Type B pancreatic cell (in vitro differentiated cells): ENCODE measurements around the gene PHF2. TPM values are rescaled to one million over a fixed set of nuclear protein-coding genes. Genes with fewer than 3 reads are reported as not detected.

Experiments used
- DNase-seq: peaks from one replicate; pipeline ENCODE4 v3.0.0; 2021; ENCODE audit warnings: mixed read lengths; ENCODE audit not compliant: unreplicated experiment; ENCODE audit errors: extremely low spot score
- H3K27ac Mint-ChIP-seq: 2 replicates; pipeline ENCODE4 v1.8.0; 2021; ENCODE audit warnings: mild to moderate bottlenecking, mixed read lengths
- H3K27me3 Mint-ChIP-seq: 2 replicates; pipeline ENCODE4 v1.8.0; 2021; ENCODE audit warnings: mixed read lengths
- H3K36me3 Mint-ChIP-seq: 2 replicates; pipeline ENCODE4 v1.8.0; 2021; ENCODE audit warnings: mixed read lengths
- H3K4me1 Mint-ChIP-seq: one replicate; pipeline ENCODE4 v1.8.0; 2021; ENCODE audit warnings: mixed read lengths; ENCODE audit not compliant: unreplicated experiment
- H3K4me3 Mint-ChIP-seq: 2 replicates; pipeline ENCODE4 v1.8.0; 2021; ENCODE audit warnings: mild to moderate bottlenecking, mixed read lengths
- H3K9me3 Mint-ChIP-seq: 2 replicates; pipeline ENCODE4 v1.8.0; 2021; ENCODE audit warnings: mixed read lengths
- total RNA-seq: library from RNA; stranded (reverse); gene quantifications from 2 replicates; pipeline ENCODE4 v1.2.1, GENCODE V29; 2021; ENCODE audit warnings: low replicate concordance
- TF ChIP-seq, protein P1 (sequence below): fragments of 200-600 bp; sonication (generic); conservative IDR thresholded peaks from 2 replicates; pipeline ENCODE4 v1.5.0; 2021; ENCODE audit warnings: antibody characterized with exemption, mild to moderate bottlenecking

The PHF2 gene
- total RNA-seq, 1 donor from 2014 or later, result 34.7 TPM

DNA sequence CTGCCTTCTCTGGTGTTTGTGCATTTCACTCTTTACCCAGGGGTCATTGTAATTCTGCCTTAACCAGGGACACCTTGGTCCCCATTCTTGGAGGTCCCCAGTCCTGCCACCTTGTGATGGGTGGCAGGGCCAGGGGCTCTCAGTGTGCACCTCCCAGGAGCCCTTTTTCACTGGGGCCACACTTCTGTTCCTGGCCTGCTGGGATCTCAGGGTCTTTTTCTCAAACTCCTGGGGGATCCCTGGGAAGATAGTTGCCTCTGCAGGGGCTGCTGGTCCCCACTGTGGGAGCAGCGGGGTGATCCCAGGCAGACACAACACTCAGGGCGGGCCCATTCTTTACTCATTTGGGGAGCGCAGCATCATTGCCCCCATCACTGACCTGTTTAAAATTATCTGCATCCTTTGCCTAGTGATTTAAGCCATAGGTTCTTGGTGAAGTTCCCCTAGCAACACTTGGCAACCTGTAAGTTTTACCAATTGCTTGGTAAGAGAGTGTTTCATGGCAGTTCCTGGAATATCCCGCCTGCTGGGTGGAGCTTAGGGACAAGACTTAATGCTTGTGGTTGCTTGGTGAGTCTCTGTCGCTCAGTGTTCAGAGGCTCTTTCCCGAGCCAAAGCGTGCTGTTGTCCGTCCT is 15.7 kb downstream of the PHF2 start:
- DNase-seq, result no peak
- Mint-ChIP-seq H3K27ac (no peak overlapping the region), H3K4me3 (no peak overlapping the region), H3K4me1 (peaks cover 46% of the 10 kb centered on the region), H3K36me3 (no peaks in the 10 kb centered on the region), H3K27me3 (no peaks in the 10 kb centered on the region), H3K9me3 (no peaks in the 10 kb centered on the region)
- TF ChIP-seq, protein P1, sequence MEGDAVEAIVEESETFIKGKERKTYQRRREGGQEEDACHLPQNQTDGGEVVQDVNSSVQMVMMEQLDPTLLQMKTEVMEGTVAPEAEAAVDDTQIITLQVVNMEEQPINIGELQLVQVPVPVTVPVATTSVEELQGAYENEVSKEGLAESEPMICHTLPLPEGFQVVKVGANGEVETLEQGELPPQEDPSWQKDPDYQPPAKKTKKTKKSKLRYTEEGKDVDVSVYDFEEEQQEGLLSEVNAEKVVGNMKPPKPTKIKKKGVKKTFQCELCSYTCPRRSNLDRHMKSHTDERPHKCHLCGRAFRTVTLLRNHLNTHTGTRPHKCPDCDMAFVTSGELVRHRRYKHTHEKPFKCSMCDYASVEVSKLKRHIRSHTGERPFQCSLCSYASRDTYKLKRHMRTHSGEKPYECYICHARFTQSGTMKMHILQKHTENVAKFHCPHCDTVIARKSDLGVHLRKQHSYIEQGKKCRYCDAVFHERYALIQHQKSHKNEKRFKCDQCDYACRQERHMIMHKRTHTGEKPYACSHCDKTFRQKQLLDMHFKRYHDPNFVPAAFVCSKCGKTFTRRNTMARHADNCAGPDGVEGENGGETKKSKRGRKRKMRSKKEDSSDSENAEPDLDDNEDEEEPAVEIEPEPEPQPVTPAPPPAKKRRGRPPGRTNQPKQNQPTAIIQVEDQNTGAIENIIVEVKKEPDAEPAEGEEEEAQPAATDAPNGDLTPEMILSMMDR, result no peak

DNA sequence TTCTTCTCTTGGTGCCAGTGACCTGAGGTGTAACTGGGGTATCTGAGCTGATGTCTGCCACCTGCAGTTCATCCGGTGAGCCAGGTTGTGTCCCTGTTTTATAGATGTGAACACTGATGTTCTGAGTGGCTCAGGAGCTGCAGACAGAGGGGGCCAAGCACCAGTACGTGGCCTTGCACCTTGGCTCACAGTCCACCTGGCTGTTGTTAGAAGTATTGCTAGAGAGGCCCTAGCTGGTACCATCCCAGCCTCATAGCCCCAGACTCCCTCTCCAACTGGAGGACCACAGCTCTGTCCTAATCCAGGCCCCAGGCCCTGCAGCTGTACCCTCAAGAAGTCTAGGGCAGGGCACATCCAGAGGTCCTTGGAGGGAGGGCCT is 16.2 kb downstream of the PHF2 start:
- TF ChIP-seq, protein P1, result no peak
- no peak overlapping the region for H3K4me3 Mint-ChIP-seq
- no peaks in the 10 kb centered on the region for H3K36me3 Mint-ChIP-seq
- DNase-seq, result no peak
- H3K9me3 Mint-ChIP-seq, result no peaks in the 10 kb centered on the region
- peaks cover 45% of the 10 kb centered on the region for H3K4me1 Mint-ChIP-seq
- H3K27me3 Mint-ChIP-seq, result no peaks in the 10 kb centered on the region
- H3K27ac Mint-ChIP-seq, result no peak overlapping the region

DNA sequence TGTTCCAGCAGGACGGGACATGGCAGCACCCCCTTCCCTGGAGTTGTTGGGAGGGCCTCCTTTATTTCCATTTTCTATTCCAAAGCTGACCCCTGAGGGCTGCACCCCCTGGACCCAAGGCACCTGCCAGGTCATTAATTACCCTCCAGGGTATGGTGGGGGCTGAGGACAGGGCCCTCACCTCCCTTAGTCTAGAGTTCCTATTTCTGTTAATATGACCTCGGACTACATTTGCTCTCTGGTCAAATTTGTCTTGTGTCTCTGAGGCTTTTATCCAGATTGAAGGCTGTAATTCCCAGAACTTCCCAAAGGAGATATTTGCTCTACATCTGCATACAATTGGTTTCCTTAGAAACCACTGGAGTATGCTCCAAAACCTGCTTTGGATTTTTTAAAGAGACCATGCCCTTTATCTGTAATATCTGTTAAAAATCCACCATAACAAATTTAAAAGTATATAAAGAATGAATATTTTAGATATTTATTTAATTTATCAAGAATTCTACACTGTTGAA is 16.8 kb downstream of the PHF2 start:
- Mint-ChIP-seq H3K27me3 (no peaks in the 10 kb centered on the region), H3K27ac (no peak overlapping the region), H3K9me3 (no peaks in the 10 kb centered on the region), H3K36me3 (no peaks in the 10 kb centered on the region), H3K4me3 (no peak overlapping the region), H3K4me1 (peaks cover 42% of the 10 kb centered on the region)
- TF ChIP-seq, protein P1, result no peak
- no peak for DNase-seq

DNA sequence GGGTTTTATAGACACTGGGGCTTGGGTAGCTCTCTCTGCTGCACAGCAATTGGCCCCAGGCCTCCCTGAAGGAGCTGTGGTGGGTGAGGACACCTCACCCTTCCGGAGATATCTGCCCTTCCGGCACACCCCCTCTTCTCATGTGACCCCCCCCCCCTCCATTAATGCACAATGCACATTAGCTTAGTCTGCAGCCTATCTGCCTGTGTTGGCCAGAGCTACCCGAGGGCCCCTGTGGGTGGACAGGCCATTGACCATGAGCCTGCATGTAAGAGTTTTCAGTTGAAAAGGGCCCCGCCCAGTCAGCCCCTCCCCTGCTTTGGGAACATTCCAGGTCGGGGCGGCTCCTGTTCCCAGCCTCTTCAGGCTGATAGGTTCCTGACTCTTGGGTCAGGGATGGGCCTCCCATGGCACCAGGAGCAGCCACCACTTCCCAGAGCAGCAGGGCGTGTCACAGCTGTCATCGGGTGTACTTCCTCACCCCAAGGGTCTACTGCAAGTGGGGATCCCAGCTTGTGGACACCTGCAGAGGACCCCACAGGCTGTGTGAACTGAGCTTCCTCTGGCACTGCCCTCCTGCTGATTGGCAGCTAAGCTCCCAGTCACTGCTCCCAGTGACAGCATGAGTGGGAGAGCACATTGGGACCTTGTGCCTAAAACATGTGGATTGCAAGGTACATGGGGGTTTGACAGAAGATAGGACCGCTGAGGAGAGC is 17.8 kb downstream of the PHF2 start:
- Mint-ChIP-seq H3K27ac (no peak overlapping the region), H3K9me3 (no peaks in the 10 kb centered on the region), H3K4me1 (peaks cover 41% of the 10 kb centered on the region), H3K4me3 (no peak overlapping the region), H3K36me3 (no peaks in the 10 kb centered on the region), H3K27me3 (no peaks in the 10 kb centered on the region)
- TF ChIP-seq, protein P1, result no peak
- DNase-seq, result no peak

DNA sequence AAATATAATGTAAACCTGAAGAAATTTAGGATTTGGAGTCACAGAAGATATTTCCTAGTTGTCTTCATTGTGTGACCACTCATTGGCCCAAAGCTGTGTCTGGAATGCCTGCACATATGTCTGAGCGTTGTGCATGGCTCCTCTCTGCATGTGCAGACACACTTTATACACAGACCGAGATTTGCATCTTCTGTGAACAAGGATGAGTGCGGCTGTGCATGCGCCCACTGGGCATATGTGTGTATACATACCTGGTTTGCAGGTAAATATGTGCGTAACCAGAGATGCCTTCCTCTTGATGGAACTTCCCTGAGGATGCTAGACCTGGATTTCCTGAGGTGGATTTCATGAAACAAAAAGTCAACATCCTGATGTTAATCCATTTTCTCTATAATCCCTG is 19.1 kb downstream of the PHF2 start:
- no peaks in the 10 kb centered on the region for H3K9me3 Mint-ChIP-seq
- H3K4me1 Mint-ChIP-seq, result peaks cover 41% of the 10 kb centered on the region
- TF ChIP-seq, protein P1, result no peak
- H3K36me3 Mint-ChIP-seq, result no peaks in the 10 kb centered on the region
- H3K4me3 Mint-ChIP-seq, result no peak overlapping the region
- DNase-seq, result no peak
- no peaks in the 10 kb centered on the region for H3K27me3 Mint-ChIP-seq
- H3K27ac Mint-ChIP-seq, result no peak overlapping the region
